T-cell (primary cell): Measurements from ENCODE around the gene GAGE10. TPM values are rescaled to one million over a fixed set of nuclear protein-coding genes. Genes with fewer than 3 reads are reported as not detected.

Experiments
- ATAC-seq, 4 experiments: fragments of 200-7000 bp in 3 of 4; fragments of 150-1000 bp in 1 of 4; cut with Tn5 transposase; replicated peaks in 1 of 4; 1 replicate in 3 of 4; 2 replicates in 1 of 4; pipeline ENCODE4 v1.10.0; 2021; ENCODE audit warnings: moderate library complexity in 3 of 4, mild to moderate bottlenecking in 2 of 4, moderate number of reproducible peaks in 1 of 4
- CTCF ChIA-PET, 2 donors: fragments of 300-600 bp; sonication (Branson Sonifier 250); formaldehyde crosslinking; loops; one replicate each; lab custom pipeline; 2022; ENCODE audit warnings: antibody characterized with exemption in 2 of 2; lab: Charles Lee
- POLR2A ChIA-PET, 2 donors: fragments of 300-600 bp; sonication (Branson Sonifier 250); formaldehyde crosslinking; loops; one replicate each; lab custom pipeline; 2022; ENCODE audit warnings: antibody characterized with exemption in 2 of 2; lab: Charles Lee
- DNase-seq, 35 experiments: peaks; one replicate each; pipeline versions ENCODE4 v3.0.0 to v3.0.0-alpha.2; 2013 to 2023
- H3K27ac ChIP-seq: one replicate; pipeline ENCODE4 v1.5.1; 2013; ENCODE audit warnings: low read length
- H3K27me3 ChIP-seq, 2 experiments: replicated peaks in 1 of 2; 1 replicate in 1 of 2; 2 replicates in 1 of 2; pipeline versions ENCODE4 v1.6.1 to v1.7.0; 2013; ENCODE audit warnings: low read length in 1 of 2, mixed read lengths in 1 of 2; ENCODE audit not compliant: control insufficient read depth in 2 of 2, insufficient read depth in 2 of 2; ENCODE audit errors: extremely low read depth in 1 of 2
- H3K36me3 ChIP-seq, 2 donors: 1 replicate in 1 of 2; 2 replicates in 1 of 2; pipeline versions ENCODE4 v1.6.1 to v1.7.0; 2013; ENCODE audit warnings: low read length in 1 of 2; ENCODE audit not compliant: control insufficient read depth in 2 of 2, insufficient read depth in 1 of 2; ENCODE audit errors: extremely low read depth in 1 of 2
- H3K4me1 ChIP-seq, 2 experiments: 1 replicate in 1 of 2; 2 replicates in 1 of 2; pipeline versions ENCODE4 v1.6.1 to v1.7.0; 2013; ENCODE audit warnings: low read length in 2 of 2, mixed read lengths in 1 of 2; ENCODE audit not compliant: insufficient read depth in 2 of 2, control insufficient read depth in 1 of 2; ENCODE audit errors: extremely low read depth in 1 of 2
- H3K4me3 ChIP-seq, 2 donors: 1 replicate in 1 of 2; 2 replicates in 1 of 2; pipeline versions ENCODE4 v1.5.1 to v1.7.0; 2013; ENCODE audit warnings: mild to moderate bottlenecking in 2 of 2, low read length in 1 of 2, moderate library complexity in 1 of 2; ENCODE audit not compliant: control insufficient read depth in 1 of 2; ENCODE audit errors: extremely low read depth in 1 of 2
- H3K9me3 ChIP-seq: 2 replicates; pipeline ENCODE4 v1.7.0; 2013
- H3K27ac Mint-ChIP-seq, 2 donors: one replicate each; pipeline ENCODE4 v1.8.0; 2020 to 2021; ENCODE audit warnings: mild to moderate bottlenecking in 2 of 2, mixed read lengths in 2 of 2
- H3K27me3 Mint-ChIP-seq, 2 donors: one replicate each; pipeline ENCODE4 v1.8.0; 2021 to 2022; ENCODE audit warnings: mixed read lengths in 2 of 2
- H3K36me3 Mint-ChIP-seq: one replicate; pipeline ENCODE4 v1.8.0; 2021; ENCODE audit warnings: mixed read lengths
- H3K4me1 Mint-ChIP-seq, 3 donors: one replicate each; pipeline ENCODE4 v1.8.0; 2020 to 2022; ENCODE audit warnings: mixed read lengths in 3 of 3, mild to moderate bottlenecking in 1 of 3
- H3K4me3 Mint-ChIP-seq, 3 donors: one replicate each; pipeline ENCODE4 v1.8.0; 2020 to 2022; ENCODE audit warnings: mild to moderate bottlenecking in 3 of 3, mixed read lengths in 3 of 3, moderate library complexity in 3 of 3
- H3K9me3 Mint-ChIP-seq, 3 donors: one replicate each; pipeline ENCODE4 v1.8.0; 2020 to 2022; ENCODE audit warnings: mixed read lengths in 3 of 3
- WGBS: methylation state at CpG from one replicate; pipeline ENCODE4 v1.1.5; 2013; ENCODE audit warnings: missing lambda C conversion rate; ENCODE audit not compliant: insufficient coverage; 5-methylcytosine and 5-hydroxymethylcytosine counted together
- total RNA-seq, 35 experiments: library from RNA in 6 of 35; stranded (reverse) in 6 of 35; fragments of 120-200 nt in 1 of 35; gene quantifications; one replicate each; pipeline versions ENCODE4 v1.2.1 to v1.2.4 and lab custom pipeline; 2013 to 2026

GAGE10 gene
- total RNA-seq, 5 donors from 2014 or later (not counting 1 experiment from before 2014, with no cell fraction given): 0.66 TPM; not detected in 4

DNA sequence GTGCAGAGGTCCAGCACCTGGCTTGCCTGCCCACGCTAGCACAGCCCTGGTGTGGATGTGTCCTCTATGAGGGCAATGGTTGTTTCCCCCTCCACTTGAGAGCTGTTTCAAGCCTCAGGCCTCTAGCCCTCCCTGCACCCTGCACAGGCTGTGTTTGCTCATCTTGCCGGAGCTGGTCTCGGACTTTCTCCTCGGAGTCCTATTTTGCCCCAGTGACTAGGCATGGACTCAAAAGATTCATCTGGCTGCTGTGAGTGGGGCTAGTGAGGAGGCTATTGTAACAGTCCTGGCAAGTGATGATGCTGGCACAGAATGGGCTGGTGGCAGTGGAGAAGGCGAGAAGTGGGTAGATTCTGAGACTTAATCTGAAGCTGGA, 44.7 kb upstream of the GAGE10 start:
- peak overlapping the region; percentile 67 to 71 for H3K27ac Mint-ChIP-seq
- DNase-seq (no peak), ATAC-seq (no peak)
- H3K36me3 Mint-ChIP-seq: no peaks in the 10 kb centered on the region
- peaks cover 0 to 5% of the 10 kb centered on the region in 2 donors for H3K27me3 Mint-ChIP-seq
- H3K27ac ChIP-seq: no peak overlapping the region
- H3K4me1 ChIP-seq: peaks cover 0 to 31% of the 10 kb centered on the region in 2 experiments
- H3K36me3 ChIP-seq: no peaks in the 10 kb centered on the region
- ChIA-PET POLR2A (no interaction called here), CTCF (no interaction called here)
- no peaks in the 10 kb centered on the region for H3K27me3 ChIP-seq
- H3K9me3 Mint-ChIP-seq: no peaks in the 10 kb centered on the region
- H3K4me3 ChIP-seq: no peak overlapping the region
- H3K4me1 Mint-ChIP-seq: peaks cover 22 to 38% (median 37%) of the 10 kb centered on the region in 3 donors
- 100% methylated on average over 1 of the region's 5 CpGs for whole genome bisulfite sequencing
- no peaks in the 10 kb centered on the region for H3K9me3 ChIP-seq
- H3K4me3 Mint-ChIP-seq: peak overlapping the region in 2 of 3 donors; percentile 23 to 50

GRCh38 chrX:49260221-49260985, 43.0 kb upstream of the GAGE10 start:
- H3K4me3 ChIP-seq: no peak overlapping the region

DNA sequence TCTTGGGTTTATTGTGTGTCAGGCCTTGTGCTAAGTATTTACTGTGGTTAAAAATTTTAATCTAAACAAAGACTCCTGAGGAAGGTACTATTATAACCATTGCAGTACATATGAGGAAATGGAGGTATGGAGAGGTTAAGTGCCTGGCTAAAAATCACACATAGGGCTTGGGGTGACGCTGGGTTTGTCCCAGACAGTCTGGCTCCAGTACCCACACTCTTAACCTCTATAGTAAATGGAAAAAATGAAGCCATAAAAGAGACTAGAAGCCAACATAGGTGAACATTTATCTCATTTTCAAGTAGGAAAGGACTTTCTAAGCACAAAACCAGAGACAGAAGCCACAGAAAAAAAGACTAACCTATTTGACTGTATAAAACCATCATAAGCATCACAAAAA, 40.8 kb upstream of the GAGE10 start:
- Mint-ChIP-seq H3K27ac (peak overlapping the region in 1 of 2 donors; percentile 65), H3K9me3 (no peaks in the 10 kb centered on the region), H3K4me1 (peaks cover 19 to 38% (median 28%) of the 10 kb centered on the region in 3 donors), H3K27me3 (peaks cover 0 to 9% of the 10 kb centered on the region in 2 donors), H3K36me3 (no peaks in the 10 kb centered on the region), H3K4me3 (peak overlapping the region in 2 of 3 donors; percentile 47 to 59)
- whole genome bisulfite sequencing: no CpG with 5 or more reads among the region's 1 CpG
- H3K4me3 ChIP-seq: no peak overlapping the region
- ChIA-PET CTCF (no interaction called here), POLR2A (no interaction called here)
- DNase-seq (no peak), ATAC-seq (no peak)
- peaks cover 0 to 26% of the 10 kb centered on the region in 2 experiments for H3K4me1 ChIP-seq
- no peaks in the 10 kb centered on the region for H3K27me3 ChIP-seq
- H3K9me3 ChIP-seq: no peaks in the 10 kb centered on the region
- no peak overlapping the region for H3K27ac ChIP-seq
- H3K36me3 ChIP-seq: no peaks in the 10 kb centered on the region

More at GRCh38 chrX:49260221-49260985, 43.0 kb upstream of the GAGE10 start:
- H3K9me3 ChIP-seq: no peaks in the 10 kb centered on the region
- H3K27ac ChIP-seq: no peak overlapping the region
- H3K9me3 Mint-ChIP-seq: no peaks in the 10 kb centered on the region
- ATAC-seq (peak in 1 of 4 experiments; percentile 8), DNase-seq (no peak)
- CTCF ChIA-PET: no interaction called here
- peaks cover 0 to 36% of the 10 kb centered on the region in 2 experiments for H3K4me1 ChIP-seq
- no peaks in the 10 kb centered on the region for H3K36me3 Mint-ChIP-seq
- H3K27me3 Mint-ChIP-seq: peaks cover 0 to 9% of the 10 kb centered on the region in 2 donors
- peaks cover 23 to 46% (median 38%) of the 10 kb centered on the region in 3 donors for H3K4me1 Mint-ChIP-seq
- no peaks in the 10 kb centered on the region for H3K36me3 ChIP-seq
- no peaks in the 10 kb centered on the region for H3K27me3 ChIP-seq
- 100% methylated on average over 2 of the region's 17 CpGs for whole genome bisulfite sequencing
- POLR2A ChIA-PET: no interaction called here
- peak overlapping the region; percentile 71 to 73 for H3K27ac Mint-ChIP-seq
- peak overlapping the region; percentile 23 to 37 (median 25) for H3K4me3 Mint-ChIP-seq

GRCh38 chrX:49263631-49264030, 39.8 kb upstream of the GAGE10 start:
- peaks cover 18 to 37% (median 28%) of the 10 kb centered on the region in 3 donors for H3K4me1 Mint-ChIP-seq
- H3K36me3 Mint-ChIP-seq: no peaks in the 10 kb centered on the region
- ATAC-seq: no peak
- H3K9me3 Mint-ChIP-seq: no peaks in the 10 kb centered on the region
- H3K4me3 ChIP-seq: peak overlapping the region in 1 of 2 donors; percentile 21
- ChIA-PET CTCF (no interaction called here), POLR2A (interaction anchor here in 1 of 2 donors (0.8 kb wide), 1 partner anchor 15 kb away, joined by 5 read pairs; no protein-coding TSS in a partner anchor)
- no peaks in the 10 kb centered on the region for H3K9me3 ChIP-seq
- peaks cover 0 to 22% of the 10 kb centered on the region in 2 experiments for H3K4me1 ChIP-seq
- H3K27ac Mint-ChIP-seq: peak overlapping the region in 1 of 2 donors; percentile 77
- no peak overlapping the region for H3K27ac ChIP-seq
- H3K27me3 ChIP-seq: no peaks in the 10 kb centered on the region
- no peak for DNase-seq
- peaks cover 0 to 9% of the 10 kb centered on the region in 2 donors for H3K27me3 Mint-ChIP-seq
- peak overlapping the region; percentile 6 to 76 (median 63) for H3K4me3 Mint-ChIP-seq
- 100% methylated on average over 5 of the region's 10 CpGs for WGBS
- no peaks in the 10 kb centered on the region for H3K36me3 ChIP-seq

- peak within 1 kb of the TSS; percentile 64 to 77 for H3K27ac Mint-ChIP-seq
- DNase-seq (no peak), ATAC-seq (no peak)
- H3K4me1 ChIP-seq: peaks cover 0 to 15% of the 10 kb centered on the region in 2 experiments
- no peaks in the 10 kb centered on the region for H3K36me3 Mint-ChIP-seq
- WGBS: no CpG with 5 or more reads among the region's 11 CpGs
- H3K9me3 Mint-ChIP-seq: no peaks in the 10 kb centered on the region
- H3K27me3 Mint-ChIP-seq: peaks cover 0 to 9% of the 10 kb centered on the region in 2 donors
- H3K36me3 ChIP-seq: no peaks in the 10 kb centered on the region
- no peaks in the 10 kb centered on the region for H3K27me3 ChIP-seq
- peak within 1 kb of the TSS in 1 of 2 donors; percentile 21 for H3K4me3 ChIP-seq
- H3K4me1 Mint-ChIP-seq: peaks cover 15 to 32% (median 20%) of the 10 kb centered on the region in 3 donors
- H3K9me3 ChIP-seq: no peaks in the 10 kb centered on the region
- peak within 1 kb of the TSS; percentile 6 to 76 (median 63) for H3K4me3 Mint-ChIP-seq
- no peak within 1 kb of the TSS for H3K27ac ChIP-seq
- ChIA-PET CTCF (no interaction called here), POLR2A (no interaction called here)
Measured at GRCh38 chrX:49264460-49264859, 39.0 kb upstream of the GAGE10 start, which contains the start of gene FOXP3. Gene FOXP3 (minus strand): TSS chrX:49264710. CDS start chrX:49258505, 6,205 bp downstream.

DNA sequence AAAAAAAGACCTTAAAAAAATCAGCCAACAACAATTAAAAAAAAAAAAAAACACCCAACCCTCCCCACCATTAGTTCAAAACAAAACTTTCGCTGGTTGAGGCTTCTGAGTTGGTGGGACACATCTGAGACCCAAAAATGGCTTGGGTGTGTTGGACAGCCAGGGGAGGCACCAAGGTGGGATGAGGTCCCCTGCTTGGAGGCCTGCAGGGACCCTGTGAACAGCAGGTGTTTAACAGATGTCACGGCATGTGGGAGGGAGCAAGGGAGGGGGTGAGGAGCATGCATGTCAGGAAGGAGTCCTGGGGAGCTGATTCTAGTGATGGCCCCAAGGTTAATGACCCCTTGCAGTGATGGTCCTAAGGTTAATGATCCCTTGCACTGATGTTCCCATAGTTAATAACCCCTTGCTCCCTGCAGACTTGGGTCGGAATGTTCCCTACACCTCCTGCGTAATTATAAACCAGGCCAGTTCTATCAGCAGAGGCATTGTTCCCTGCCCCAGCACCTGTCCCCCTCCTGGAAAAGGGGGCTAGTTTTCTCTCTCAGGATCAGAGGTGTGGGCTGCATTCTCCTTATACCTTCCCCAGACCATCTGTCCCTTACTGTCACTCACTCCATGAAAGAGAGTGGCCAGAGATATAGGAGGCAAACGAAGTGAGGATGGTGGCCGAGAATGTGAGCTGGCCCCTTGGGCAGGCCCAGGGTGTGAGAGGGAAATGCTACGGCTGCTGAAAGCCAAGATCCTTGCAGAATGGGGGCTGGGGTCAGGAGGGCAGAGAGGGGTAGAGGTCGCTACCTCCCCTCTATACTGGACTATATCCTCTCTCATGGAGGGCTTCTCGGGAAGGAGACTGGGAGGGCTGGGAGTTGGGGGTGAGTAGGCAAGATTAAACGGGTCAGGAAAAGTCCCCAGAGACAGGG, 36.7 kb upstream of the GAGE10 start:
- Histone ChIP-seq H3K36me3 (peaks cover 0 to 4% of the 10 kb centered on the region in 2 donors), H3K27ac (no peak overlapping the region), H3K9me3 (no peaks in the 10 kb centered on the region), H3K4me1 (peaks cover 5 to 29% of the 10 kb centered on the region in 2 experiments), H3K27me3 (no peaks in the 10 kb centered on the region), H3K4me3 (no peak overlapping the region)
- Mint-ChIP-seq H3K36me3 (peaks cover 5% of the 10 kb centered on the region), H3K4me1 (peaks cover 21 to 37% (median 22%) of the 10 kb centered on the region in 3 donors), H3K27ac (no peak overlapping the region), H3K9me3 (no peaks in the 10 kb centered on the region), H3K4me3 (peak overlapping the region in 1 of 3 donors; percentile 17), H3K27me3 (peaks cover 0 to 8% of the 10 kb centered on the region in 2 donors)
- 100% methylated on average over 1 of the region's 10 CpGs for WGBS
- POLR2A ChIA-PET: interaction anchor here in 1 of 2 donors (0.8 kb wide), 1 partner anchor 239 kb away, joined by 3 read pairs; no protein-coding TSS in a partner anchor
- CTCF ChIA-PET: interaction anchor here in 1 of 2 donors (0.5 kb wide), 1 partner anchor 423 kb away, joined by 4 read pairs; no protein-coding TSS in a partner anchor
- DNase-seq (no peak), ATAC-seq (no peak)
